ENCODE data around the gene KCTD5.

KCTD5 gene

GRCh38 chr16:2682209-2683021, at the start of gene KCTD5:
TSS of gene KCTD5 (plus strand) at chr16:2682523. CDS start at chr16:2682549, 26 bp downstream.
- CTCF ChIA-PET, result interaction anchor here (1.4 kb wide), 1 partner anchor 186 kb away, joined by 7 read pairs; no protein-coding TSS in a partner anchor
- peak within 1 kb of the TSS; percentile 66 for H3K27ac ChIP-seq (ENCODE audit: extremely low read depth, low read depth, low read length)
- POLR2A ChIA-PET, result interaction anchor here (0.6 to 2.1 kb wide), 12 partner anchors 9 to 977 kb away, joined by 3 to 35 read pairs (median 4); partner anchors contain the start of genes FLYWCH1, FLYWCH2, PRSS27 and SRRM2
- TF ChIP-seq GFI1B (tag by site-specific recombination; IDR thresholded peaks at IDR 0.05), result peak; percentile 57; the same call in 1 of the 2 replicates
- TF ChIP-seq ZNF658 (tag by site-specific recombination; IDR thresholded peaks at IDR 0.05), result no peak
- TF ChIP-seq WT1 (tag by site-specific recombination; IDR thresholded peaks at IDR 0.05), result no peak; the same call in 1 of the 2 replicates
- TF ChIP-seq ZNF19 (tag by site-specific recombination; IDR thresholded peaks at IDR 0.05; ENCODE audit: low read depth), result no peak
- no peak for TF ChIP-seq ZNF514 (tag by site-specific recombination; IDR thresholded peaks at IDR 0.05)
- TF ChIP-seq ZNF701 (tag by site-specific recombination; IDR thresholded peaks at IDR 0.05), result no peak
- 0 out of 2 replicates have a peak, but pooled peaks have one; percentile 14 for TF ChIP-seq HOXD13 (CRISPR knock-in tag; IDR thresholded peaks at IDR 0.05; ENCODE audit: borderline replicate concordance)
- no peak for TF ChIP-seq ZNF473 (tag by site-specific recombination; IDR thresholded peaks at IDR 0.05)
- no peak for TF ChIP-seq ZNF768 (tag by site-specific recombination; IDR thresholded peaks at IDR 0.05)
- no peak for TF ChIP-seq SALL2 (tag by site-specific recombination; IDR thresholded peaks at IDR 0.05; ENCODE audit: borderline replicate concordance)
- no peak for TF ChIP-seq ZNF777 (tag by site-specific recombination; IDR thresholded peaks at IDR 0.05; ENCODE audit: borderline replicate concordance)
- TF ChIP-seq ZNF518A (tag by site-specific recombination; conservative IDR thresholded peaks at IDR 0.05; ENCODE audit: low read depth), result peak; percentile 96
- TF ChIP-seq ZNF202 (tag by site-specific recombination; IDR thresholded peaks at IDR 0.05; ENCODE audit: borderline replicate concordance), result no peak
- peak; percentile 91 for TF ChIP-seq INSM2 (tag by site-specific recombination; IDR thresholded peaks at IDR 0.05)
- TF ChIP-seq ZNF112 (tag by site-specific recombination; IDR thresholded peaks at IDR 0.05), result no peak
- TF ChIP-seq ZNF623 (tag by site-specific recombination; IDR thresholded peaks at IDR 0.05), result no peak
- no peak for TF ChIP-seq RBAK (tag by site-specific recombination; IDR thresholded peaks at IDR 0.05)
- no peak for TF ChIP-seq ZNF560 (tag by site-specific recombination; IDR thresholded peaks at IDR 0.05; ENCODE audit: borderline replicate concordance)
- TF ChIP-seq AEBP2 (tag by site-specific recombination; IDR thresholded peaks at IDR 0.05; ENCODE audit: borderline replicate concordance), result no peak
- TF ChIP-seq ZBTB8A (tag by site-specific recombination; IDR thresholded peaks at IDR 0.05), result peak; percentile 75
- no peak for TF ChIP-seq ZNF792 (tag by site-specific recombination; IDR thresholded peaks at IDR 0.05)
- TF ChIP-seq ZNF274 (IDR thresholded peaks at IDR 0.05; ENCODE audit: low read length), result no peak
- no peak for TF ChIP-seq ZNF274 (tag by site-specific recombination; IDR thresholded peaks at IDR 0.05; ENCODE audit: borderline replicate concordance)
- no peak for TF ChIP-seq ZNF596 (tag by site-specific recombination; IDR thresholded peaks at IDR 0.05)
- peak; percentile 87 for TF ChIP-seq ZNF610 (tag by site-specific recombination; IDR thresholded peaks at IDR 0.05; ENCODE audit: borderline replicate concordance)
- TF ChIP-seq PRDM4 (tag by site-specific recombination; IDR thresholded peaks at IDR 0.05), result peak; percentile 64; the same call in 1 of the 2 replicates

More at GRCh38 chr16:2682209-2683021, at the start of gene KCTD5:
- Histone ChIP-seq H3K4me1 (ENCODE audit: control insufficient read depth, insufficient read depth, low read length) (no peaks in the 10 kb centered on the region), H3K36me3 (ENCODE audit: control insufficient read depth in 2 of 2, insufficient read depth in 1 of 2, low read length in 2 of 2) (no peaks in the 10 kb centered on the region; a peak in 1 of 3 replicates), H3K9me3 (ENCODE audit: control insufficient read depth, insufficient read depth, low read depth, low read length) (no peaks in the 10 kb centered on the region), H3K4me3 (ENCODE audit: low read depth, low read length) (peak within 1 kb of the TSS; percentile 92)
